B cell (primary cell): ENCODE data around the gene EPHB3. TPM values are rescaled to one million over a fixed set of nuclear protein-coding genes. Genes with fewer than 3 reads are reported as not detected.

Source experiments
- ATAC-seq: fragments of 200-7000 bp; cut with Tn5 transposase; one replicate; pipeline ENCODE4 v1.10.0; 2021; ENCODE audit warnings: low read depth, mild to moderate bottlenecking, moderate number of reproducible peaks, moderate library complexity
- CTCF ChIA-PET: fragments of 350-600 bp; sonication (Branson Sonifier 250); formaldehyde crosslinking; loops from one replicate; lab custom pipeline; 2021; ENCODE audit warnings: antibody characterized with exemption, inconsistent platforms; lab: Charles Lee
- POLR2A ChIA-PET: fragments of 350-600 bp; sonication (Branson Sonifier 250); formaldehyde crosslinking; loops from one replicate; lab custom pipeline; 2021; ENCODE audit warnings: antibody characterized with exemption; lab: Charles Lee
- DNase-seq: peaks from one replicate; pipeline ENCODE4 v3.0.0; 2013
- H2AFZ ChIP-seq: 2 replicates; pipeline ENCODE4 v1.6.1; 2012; ENCODE audit warnings: mild to moderate bottlenecking, low read depth, low read length; ENCODE audit not compliant: insufficient read depth, poor library complexity, severe bottlenecking
- H3K27ac ChIP-seq, 2 donors: 1 replicate in 1 of 2; 2 replicates in 1 of 2; pipeline ENCODE4 v1.5.1; 2012 to 2013; ENCODE audit warnings: low read length in 2 of 2, mild to moderate bottlenecking in 2 of 2, moderate library complexity in 1 of 2
- H3K27me3 ChIP-seq, 4 experiments: fragments of 200-600 bp in 1 of 4; sonication (generic) in 1 of 4; replicated peaks in 1 of 4; 1 replicate in 2 of 4; 2 replicates in 2 of 4; pipeline versions ENCODE4 v1.6.1 to v1.7.0; 2013 to 2016; ENCODE audit warnings: low read length in 3 of 4, mild to moderate bottlenecking in 2 of 4, mixed read lengths in 1 of 4, moderate library complexity in 1 of 4; ENCODE audit not compliant: insufficient read depth in 4 of 4, control insufficient read depth in 3 of 4; ENCODE audit errors: control extremely low read depth in 1 of 4
- H3K36me3 ChIP-seq, 2 experiments: replicated peaks in 1 of 2; 1 replicate in 1 of 2; 2 replicates in 1 of 2; pipeline versions ENCODE4 v1.6.1 to v1.7.1; 2013; ENCODE audit warnings: low read length in 1 of 2; ENCODE audit not compliant: insufficient read depth in 2 of 2, control insufficient read depth in 1 of 2; ENCODE audit errors: control extremely low read depth in 1 of 2, extremely low read depth in 1 of 2
- H3K4me1 ChIP-seq, 2 donors: fragments of 200-600 bp in 1 of 2; sonication (generic) in 1 of 2; 1 replicate in 1 of 2; 2 replicates in 1 of 2; pipeline versions ENCODE4 v1.5.1 to v1.6.1; 2013 to 2017; ENCODE audit warnings: low read length in 2 of 2; ENCODE audit not compliant: control insufficient read depth in 2 of 2, insufficient read depth in 2 of 2
- H3K4me2 ChIP-seq: replicated peaks from 2 replicates; pipeline ENCODE3; 2012; ENCODE audit warnings: mild to moderate bottlenecking, low read depth, low read length; ENCODE audit not compliant: poor library complexity, severe bottlenecking
- H3K4me3 ChIP-seq, 5 experiments: fragments of 200-600 bp in 1 of 5; sonication (generic) in 1 of 5; 1 replicate in 3 of 5; 2 replicates in 2 of 5; pipeline versions ENCODE4 v1.5.1 to v1.7.0; 2011 to 2016; ENCODE audit warnings: low read length in 4 of 5, mild to moderate bottlenecking in 4 of 5, low read depth in 2 of 5, control low read depth in 1 of 5, moderate library complexity in 1 of 5; ENCODE audit not compliant: insufficient read depth in 1 of 5; ENCODE audit errors: control extremely low read depth in 1 of 5, extremely low read depth in 1 of 5
- H3K79me2 ChIP-seq: fragments of 200-600 bp; sonication (generic); one replicate; pipeline ENCODE4 v1.6.0; 2016; ENCODE audit warnings: low read length; ENCODE audit not compliant: control insufficient read depth, insufficient read depth
- H3K9ac ChIP-seq: fragments of 200-600 bp; sonication (generic); 2 replicates; pipeline ENCODE4 v1.6.1; 2017; ENCODE audit warnings: mild to moderate bottlenecking, low read length, moderate library complexity
- H3K9me3 ChIP-seq, 3 donors: one replicate each; pipeline versions ENCODE4 v1.6.1 to v1.7.1; 2013; ENCODE audit warnings: low read length in 2 of 3; ENCODE audit not compliant: control insufficient read depth in 2 of 3, insufficient read depth in 1 of 3; ENCODE audit errors: control extremely low read depth in 1 of 3
- H4K20me1 ChIP-seq: 2 replicates; pipeline ENCODE4 v1.6.0; 2012; ENCODE audit warnings: mild to moderate bottlenecking, low read length; ENCODE audit not compliant: insufficient read depth, control insufficient read depth, poor library complexity, severe bottlenecking
- H3K27ac Mint-ChIP-seq: one replicate; pipeline ENCODE4 v1.8.0; 2021; ENCODE audit warnings: mixed read lengths
- H3K27me3 Mint-ChIP-seq: one replicate; pipeline ENCODE4 v1.8.0; 2021; ENCODE audit warnings: mixed read lengths
- H3K4me1 Mint-ChIP-seq: one replicate; pipeline ENCODE4 v1.8.0; 2021; ENCODE audit warnings: mixed read lengths
- H3K4me3 Mint-ChIP-seq: one replicate; pipeline ENCODE4 v1.8.0; 2021; ENCODE audit warnings: mixed read lengths
- H3K9me3 Mint-ChIP-seq: one replicate; pipeline ENCODE4 v1.8.0; 2022; ENCODE audit warnings: mixed read lengths; ENCODE audit not compliant: insufficient read depth
- EZH2 ChIP-seq: IDR thresholded peaks from 2 replicates; pipeline ENCODE4 v1.6.1; 2012; ENCODE audit warnings: borderline replicate concordance, low read depth, mild to moderate bottlenecking, moderate library complexity, low read length; ENCODE audit not compliant: insufficient read depth, poor library complexity, severe bottlenecking
- WGBS: methylation state at CpG from one replicate; pipeline ENCODE4 v1.1.5; 2013; ENCODE audit warnings: missing lambda C conversion rate; ENCODE audit not compliant: insufficient coverage; 5-methylcytosine and 5-hydroxymethylcytosine counted together
- intact Hi-C: fragments of 100-400 bp; cut with micrococcal nuclease; formaldehyde crosslinking; loops from one replicate; pipeline ENCODE4 v1.10.0; 2022
- polyA plus RNA-seq: library from polyadenylated mRNA; depleted of rRNA; stranded (reverse); fragments of >200 nt; gene quantifications from 2 replicates; pipeline ENCODE4 v1.2.3, GENCODE V29; 2012
- total RNA-seq, 2 donors: library from RNA; stranded (reverse); fragments of 120-200 nt in 1 of 2; gene quantifications; 1 replicate in 1 of 2; 2 replicates in 1 of 2; pipeline versions ENCODE4 v1.2.3 to v1.2.4, GENCODE V29; 2013 to 2022
- TF ChIP-seq, protein P1 (sequence below): fragments of 200-600 bp; IDR thresholded peaks from one replicate; pipeline ENCODE4 v1.8.0; 2022; ENCODE audit warnings: antibody characterized with exemption, mild to moderate bottlenecking

EPHB3 gene
- total and polyA plus RNA-seq, 2 donors (not counting 1 experiment from before 2014, with no cell fraction given): 0.06 to 0.07 TPM

DNA sequence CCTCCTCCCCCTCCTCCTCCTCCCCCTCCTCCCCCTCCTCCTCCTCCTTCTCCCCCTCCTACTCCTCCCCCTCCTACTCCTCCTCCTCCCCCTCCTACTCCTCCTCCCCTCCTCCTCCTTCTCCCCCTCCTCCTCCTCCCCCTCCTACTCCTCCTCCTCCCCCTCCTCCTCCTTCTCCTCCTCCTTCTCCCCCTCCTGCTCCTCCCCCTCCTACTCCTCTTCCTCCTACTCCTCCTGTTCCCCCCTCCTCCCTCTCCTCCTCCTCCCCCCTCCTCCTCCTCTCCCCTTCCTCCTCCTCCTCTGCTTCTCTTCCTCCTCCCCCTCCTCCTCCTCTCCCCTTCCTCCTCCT lies 17.1 kb upstream of the EPHB3 start:
- peaks cover 29% of the 10 kb centered on the region for H3K27me3 Mint-ChIP-seq
- CTCF ChIA-PET: interaction anchor here (0.6 to 3.2 kb wide), 4 partner anchors 172 to 234 kb away, joined by 3 to 17 read pairs (median 3); no protein-coding TSS in a partner anchor
- Histone ChIP-seq H2AFZ (no peak overlapping the region), H3K4me1 (peaks cover 6 to 13% of the 10 kb centered on the region in 2 donors), H3K4me3 (no peak overlapping the region), H3K9ac (no peak overlapping the region), H3K27ac (no peak overlapping the region), H4K20me1 (no peaks in the 10 kb centered on the region), H3K27me3 (peaks cover 0 to 26% (median 9%) of the 10 kb centered on the region in 4 experiments), H3K9me3 (no peaks in the 10 kb centered on the region), H3K4me2 (no peak overlapping the region), H3K36me3 (no peaks in the 10 kb centered on the region), H3K79me2 (no peaks in the 10 kb centered on the region)
- intact Hi-C loops: loop anchor here (1.0 kb wide), 1 partner anchor 233 kb away; no protein-coding TSS in a partner anchor
- no peak for DNase-seq
- H3K27ac Mint-ChIP-seq: no peak overlapping the region
- TF ChIP-seq, protein P1, sequence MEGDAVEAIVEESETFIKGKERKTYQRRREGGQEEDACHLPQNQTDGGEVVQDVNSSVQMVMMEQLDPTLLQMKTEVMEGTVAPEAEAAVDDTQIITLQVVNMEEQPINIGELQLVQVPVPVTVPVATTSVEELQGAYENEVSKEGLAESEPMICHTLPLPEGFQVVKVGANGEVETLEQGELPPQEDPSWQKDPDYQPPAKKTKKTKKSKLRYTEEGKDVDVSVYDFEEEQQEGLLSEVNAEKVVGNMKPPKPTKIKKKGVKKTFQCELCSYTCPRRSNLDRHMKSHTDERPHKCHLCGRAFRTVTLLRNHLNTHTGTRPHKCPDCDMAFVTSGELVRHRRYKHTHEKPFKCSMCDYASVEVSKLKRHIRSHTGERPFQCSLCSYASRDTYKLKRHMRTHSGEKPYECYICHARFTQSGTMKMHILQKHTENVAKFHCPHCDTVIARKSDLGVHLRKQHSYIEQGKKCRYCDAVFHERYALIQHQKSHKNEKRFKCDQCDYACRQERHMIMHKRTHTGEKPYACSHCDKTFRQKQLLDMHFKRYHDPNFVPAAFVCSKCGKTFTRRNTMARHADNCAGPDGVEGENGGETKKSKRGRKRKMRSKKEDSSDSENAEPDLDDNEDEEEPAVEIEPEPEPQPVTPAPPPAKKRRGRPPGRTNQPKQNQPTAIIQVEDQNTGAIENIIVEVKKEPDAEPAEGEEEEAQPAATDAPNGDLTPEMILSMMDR: no peak
- TF ChIP-seq EZH2: no peak
- no peak for ATAC-seq
- H3K9me3 Mint-ChIP-seq: no peaks in the 10 kb centered on the region
- H3K4me1 Mint-ChIP-seq: peaks cover 8% of the 10 kb centered on the region
- POLR2A ChIA-PET: no interaction called here
- no peak overlapping the region for H3K4me3 Mint-ChIP-seq

DNA sequence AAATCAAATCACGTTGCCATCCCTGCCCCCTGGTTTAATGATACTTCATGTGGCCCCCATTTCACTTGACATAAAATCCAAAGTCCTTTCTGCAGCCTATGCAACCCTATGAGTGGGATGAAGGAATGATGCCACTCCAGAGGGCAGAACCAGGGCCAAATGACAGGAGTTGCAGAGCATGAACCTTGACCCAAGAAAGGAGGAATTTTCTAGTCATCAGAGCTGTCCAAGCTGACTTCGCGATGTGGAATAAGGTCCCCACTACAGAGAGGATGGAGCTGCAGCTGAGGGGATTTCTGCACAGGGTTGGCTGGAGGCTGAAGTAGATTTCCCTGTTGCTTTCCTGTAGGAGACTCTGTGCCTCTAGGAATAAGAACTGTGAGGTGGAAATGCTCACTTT lies 15.8 kb upstream of the EPHB3 start:
- Histone ChIP-seq H4K20me1 (no peaks in the 10 kb centered on the region), H3K27ac (no peak overlapping the region), H3K36me3 (no peaks in the 10 kb centered on the region), H3K4me2 (no peak overlapping the region), H3K9me3 (no peaks in the 10 kb centered on the region), H3K4me3 (no peak overlapping the region), H3K4me1 (peaks cover 6 to 13% of the 10 kb centered on the region in 2 donors), H3K27me3 (peaks cover 0 to 30% (median 9%) of the 10 kb centered on the region in 4 experiments), H2AFZ (no peak overlapping the region), H3K79me2 (no peaks in the 10 kb centered on the region), H3K9ac (no peak overlapping the region)
- TF ChIP-seq, protein P1: no peak
- no peak for TF ChIP-seq EZH2
- CTCF ChIA-PET: interaction anchor here (1.0 to 3.2 kb wide), 6 partner anchors 9 to 650 kb away, joined by 3 to 17 read pairs (median 4); partner anchors contain the start of gene EPHB3
- Mint-ChIP-seq H3K27ac (no peak overlapping the region), H3K27me3 (peaks cover 33% of the 10 kb centered on the region), H3K4me1 (peaks cover 8% of the 10 kb centered on the region), H3K9me3 (no peaks in the 10 kb centered on the region), H3K4me3 (no peak overlapping the region)
- ATAC-seq: no peak
- intact Hi-C loops: no loop called here
- POLR2A ChIA-PET: no interaction called here
- 94% methylated on average over 3 of the region's 3 CpGs for WGBS
- no peak for DNase-seq
